NCI-H345 (cell line): ENCODE measurements around the gene PRR23E.

Experiments used
- DNase-seq: peaks from one replicate; lab custom pipeline; 2025; lab: John Stamatoyannopoulos, UW

PRR23E gene

DNA sequence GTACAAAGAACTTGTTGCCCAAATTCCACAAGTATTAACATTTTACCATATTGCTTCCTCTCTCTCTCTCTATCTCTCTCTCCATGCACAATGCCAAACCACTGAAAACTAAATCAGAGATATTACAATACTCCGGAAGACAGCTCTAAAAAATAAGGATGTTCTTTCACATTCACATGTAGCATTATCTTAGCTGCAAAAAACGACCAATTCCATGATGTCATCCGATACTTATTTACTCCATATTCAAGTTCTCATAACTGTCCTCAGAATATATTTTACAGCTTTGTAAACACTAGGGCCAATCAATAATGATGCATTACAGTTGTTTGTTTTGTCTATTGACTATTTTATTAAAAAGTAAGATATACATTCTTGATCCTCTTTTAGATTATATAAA, 7.7 kb upstream of the PRR23E start:
- DNase-seq: no peak

DNA sequence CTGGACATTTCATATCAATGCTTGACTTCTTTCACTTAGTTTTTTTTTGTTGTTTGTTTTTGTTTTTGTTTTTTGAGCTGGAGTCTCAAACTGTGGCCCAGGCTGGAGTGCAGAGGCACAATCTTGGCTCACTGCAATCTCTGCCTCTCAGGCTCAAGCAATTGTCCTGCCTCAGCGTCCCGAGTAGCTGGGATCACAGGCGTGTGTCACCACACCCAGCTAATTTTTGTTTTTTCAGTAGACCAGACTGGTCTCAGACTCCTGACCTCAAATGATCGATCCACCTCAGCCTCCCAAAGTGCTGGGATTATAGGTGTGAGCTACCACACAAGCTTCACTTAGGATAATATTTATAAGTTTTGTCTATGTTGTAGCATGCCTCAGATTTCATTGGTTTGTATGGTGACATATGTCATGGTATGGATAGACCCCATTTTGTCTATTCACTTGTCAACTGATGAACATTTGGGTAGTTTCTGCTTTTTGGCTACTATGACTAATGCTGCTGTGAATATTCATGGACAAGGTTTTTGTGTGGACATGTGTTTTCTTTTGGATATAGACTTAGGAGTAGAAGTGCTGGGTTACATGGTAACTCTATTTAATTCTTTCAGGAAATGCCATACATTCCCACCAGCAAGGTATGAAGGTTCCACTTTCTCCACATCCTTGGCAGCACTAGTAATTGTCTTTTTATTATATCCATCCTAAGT, 6.8 kb upstream of the PRR23E start:
- DNase-seq: no peak

DNA sequence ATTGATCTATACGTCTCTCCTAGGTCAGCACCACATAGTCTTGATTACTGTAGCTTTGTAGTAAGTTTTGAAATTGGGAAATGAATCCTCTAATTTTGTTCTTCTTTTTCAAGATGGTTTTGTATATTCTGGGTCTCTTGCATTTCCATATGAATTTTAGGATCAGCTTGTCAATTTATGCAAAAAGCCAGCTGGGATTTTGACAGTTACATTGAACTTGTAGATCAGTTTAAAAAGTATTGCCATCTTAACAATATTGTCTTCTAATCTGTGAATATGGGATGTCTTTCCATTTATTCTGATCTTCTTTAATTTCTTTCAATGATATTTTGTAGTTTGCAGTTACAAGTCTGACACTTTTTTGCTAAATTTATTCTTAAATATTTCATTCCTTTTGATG, 5.6 kb upstream of the PRR23E start:
- DNase-seq: no peak

DNA sequence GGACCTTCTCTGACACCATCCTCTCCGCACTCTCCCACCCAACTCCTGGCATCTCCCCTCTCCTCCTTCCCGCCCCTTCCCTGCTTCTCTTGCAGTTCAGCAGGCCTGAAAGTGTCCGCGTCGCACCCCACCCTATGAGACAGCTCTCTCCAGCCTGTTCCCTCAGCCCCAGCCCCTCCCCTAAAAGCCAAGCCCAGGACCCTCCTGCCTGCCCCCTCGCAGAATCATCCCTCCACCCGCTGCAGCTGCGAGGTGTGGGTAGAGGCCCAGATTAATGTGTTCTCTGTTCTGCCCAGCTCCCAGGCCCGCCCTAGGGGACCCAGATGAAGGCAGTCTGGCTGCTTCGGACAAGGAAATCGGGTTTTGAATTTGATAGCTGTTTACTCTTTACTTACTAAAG, 410 bp downstream of the PRR23E start:
- no peak for DNase-seq

DNA sequence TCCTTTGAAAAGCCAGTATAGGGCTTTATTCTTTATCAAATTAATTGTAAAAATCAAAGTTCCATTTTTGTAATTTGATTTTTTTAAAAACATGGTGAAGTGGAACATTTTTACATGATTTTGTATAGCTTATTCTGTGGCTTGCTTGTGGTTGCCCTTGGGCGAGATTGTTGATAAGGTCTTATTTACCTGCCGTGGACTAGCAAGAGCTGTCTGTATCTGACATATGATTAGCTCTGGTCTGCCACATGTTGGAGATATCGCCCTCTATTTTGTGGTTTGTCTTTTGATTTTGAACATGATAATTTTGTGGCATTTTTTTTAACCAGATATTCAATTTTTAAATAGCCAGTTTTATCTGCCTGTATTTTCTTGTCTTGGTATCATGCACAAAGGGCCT, 844 bp downstream of the PRR23E start:
- DNase-seq: no peak

DNA sequence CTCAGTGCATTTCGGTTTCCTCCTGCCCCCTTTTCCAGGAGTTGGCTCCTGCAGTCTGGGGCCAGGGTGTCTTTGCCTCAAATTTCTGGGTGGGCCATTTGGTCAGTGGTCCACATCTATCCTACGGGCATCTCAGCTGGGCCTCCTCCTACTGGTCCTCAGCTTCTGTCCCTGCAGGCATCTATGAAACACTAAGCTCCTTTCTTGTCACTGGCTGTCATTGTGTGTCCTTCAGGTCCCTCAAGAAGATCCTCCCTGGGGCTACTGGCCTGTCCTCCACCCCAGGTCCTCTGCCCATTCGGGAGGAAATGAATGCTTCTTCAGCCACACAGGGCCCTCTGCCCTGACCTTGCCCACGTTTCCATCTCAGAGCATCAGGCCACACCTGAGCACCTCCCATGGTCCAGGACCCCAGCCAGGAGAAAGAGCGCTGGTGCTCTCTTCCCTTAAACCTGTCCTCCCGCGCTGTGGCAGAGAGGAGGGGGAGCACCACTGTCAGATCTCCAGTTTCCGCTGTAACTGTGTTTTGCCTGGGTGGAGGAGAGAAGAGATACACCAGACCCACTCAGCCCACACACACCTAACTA, 1.8 kb downstream of the PRR23E start:
- no peak for DNase-seq

DNA sequence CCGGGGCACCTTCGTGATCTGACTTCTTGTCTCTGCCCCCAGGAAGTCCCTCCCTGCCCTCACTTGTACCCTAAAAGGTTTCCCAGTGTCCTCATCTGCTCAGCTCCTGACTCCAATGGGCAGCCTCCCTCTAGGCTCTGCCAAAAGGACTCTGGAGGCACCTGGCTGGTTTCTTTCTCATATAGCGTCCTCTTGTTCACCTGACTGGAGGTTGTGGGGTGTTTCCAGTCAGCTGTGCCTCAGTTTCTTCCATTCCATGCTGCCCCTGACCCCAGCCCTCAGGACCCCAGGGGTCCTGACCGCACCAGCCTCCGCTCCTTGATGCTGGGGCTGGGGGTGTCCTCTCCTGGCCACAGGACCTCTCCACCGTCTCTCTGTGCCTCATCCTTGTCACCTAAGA, 2.5 kb downstream of the PRR23E start:
- no peak for DNase-seq

DNA sequence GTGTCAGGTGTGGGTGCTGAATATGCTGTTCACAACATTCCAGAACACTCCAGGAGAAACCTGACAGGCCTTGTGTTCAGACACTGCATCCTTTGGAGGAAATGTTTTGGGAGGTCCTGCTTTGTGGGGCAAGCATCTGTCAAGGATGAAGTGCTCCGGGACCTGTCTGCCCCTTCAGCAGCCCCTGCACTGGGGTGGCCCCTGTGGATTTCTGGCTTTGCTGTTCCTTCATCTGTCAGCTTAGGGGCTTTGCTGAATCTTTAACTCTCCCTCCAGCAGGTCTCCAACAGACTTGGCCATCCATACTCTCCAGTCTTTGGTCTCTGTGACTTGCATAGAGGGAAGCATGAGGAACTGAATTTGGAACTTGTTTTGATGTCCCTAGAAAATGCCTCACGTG, 3.1 kb downstream of the PRR23E start:
- no peak for DNase-seq

DNA sequence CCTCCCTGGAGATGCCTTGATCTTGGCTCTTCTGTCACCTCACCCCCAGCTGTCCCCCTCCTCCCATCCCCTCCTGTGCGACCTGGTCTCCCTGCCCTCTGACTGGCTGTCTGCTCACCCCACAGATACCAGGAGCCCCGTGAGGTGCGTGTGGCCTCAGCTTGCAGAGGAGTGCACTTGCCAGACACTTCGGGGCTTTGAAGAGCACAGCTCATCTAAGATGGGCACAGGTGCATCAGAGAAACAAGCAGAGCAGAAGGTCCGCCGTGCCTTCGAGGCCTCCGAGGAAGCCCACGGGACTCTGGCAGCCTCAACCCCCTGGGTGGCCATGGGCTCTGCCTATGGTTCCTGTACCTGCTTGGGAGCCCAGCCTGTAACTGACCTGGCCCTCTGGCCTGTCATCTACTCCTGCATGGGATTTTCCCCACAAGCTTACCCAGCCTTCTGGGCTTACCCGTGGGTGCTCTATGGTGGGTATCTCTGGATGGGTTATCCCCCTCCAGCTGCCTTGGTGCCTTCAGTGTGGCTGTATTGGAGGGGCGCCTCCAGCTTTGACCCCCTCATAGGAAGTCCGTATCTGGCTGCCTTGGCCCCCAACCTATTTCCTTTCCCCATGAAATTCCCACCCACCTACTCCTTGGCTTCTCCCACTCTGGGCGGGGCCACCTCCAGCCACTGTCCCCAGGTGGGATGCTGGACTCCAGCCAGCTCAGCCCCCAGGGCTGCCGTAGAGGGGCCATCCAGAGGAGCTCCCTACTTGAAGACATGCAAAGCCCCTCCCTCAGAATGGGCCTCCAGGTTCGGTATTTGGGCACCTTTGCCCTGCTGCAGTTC, 3.8 kb downstream of the PRR23E start:
- no peak for DNase-seq

DNA sequence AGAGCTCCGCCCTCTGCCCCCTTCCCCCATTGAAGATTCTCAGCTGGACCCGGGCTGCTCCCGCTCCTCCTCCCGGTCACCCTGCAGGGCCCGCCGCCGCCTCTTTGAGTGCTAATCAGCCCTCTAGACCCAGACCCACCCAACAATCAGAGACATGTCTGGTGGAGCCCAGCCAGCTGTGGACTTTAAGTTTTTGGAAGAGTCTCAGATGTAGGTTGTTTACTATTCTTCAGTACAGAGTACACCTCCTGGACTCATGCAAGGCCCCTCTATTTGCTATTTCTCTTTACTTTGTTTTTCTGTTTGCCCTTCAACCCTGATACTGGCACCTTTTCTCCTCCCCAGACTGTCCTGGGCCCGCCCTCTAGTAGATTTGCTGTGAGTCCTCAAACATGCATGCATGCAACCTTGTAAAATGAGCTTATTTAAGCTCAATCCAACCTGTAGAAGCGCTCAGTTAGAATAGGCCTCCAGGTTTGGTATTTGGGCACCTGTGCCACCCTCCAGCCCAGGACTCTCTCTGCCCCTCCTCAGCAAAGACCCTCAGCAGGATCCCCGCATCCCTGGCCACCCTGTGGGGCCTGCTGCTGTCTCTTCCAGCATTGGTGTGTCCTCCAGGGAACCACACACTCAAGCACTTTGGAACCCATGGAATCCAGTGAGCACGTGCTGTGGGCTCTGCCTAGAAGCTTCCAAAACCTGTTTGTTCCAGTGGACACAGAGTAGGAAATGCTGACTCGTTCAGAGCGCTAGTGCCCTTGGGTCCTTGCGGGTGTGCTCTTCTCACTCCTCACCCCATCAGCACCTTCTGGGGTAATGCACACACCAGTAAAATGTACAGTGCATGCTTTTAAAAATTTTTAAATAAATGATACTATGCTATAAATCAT, 4.6 kb downstream of the PRR23E start:
- DNase-seq: no peak

DNA sequence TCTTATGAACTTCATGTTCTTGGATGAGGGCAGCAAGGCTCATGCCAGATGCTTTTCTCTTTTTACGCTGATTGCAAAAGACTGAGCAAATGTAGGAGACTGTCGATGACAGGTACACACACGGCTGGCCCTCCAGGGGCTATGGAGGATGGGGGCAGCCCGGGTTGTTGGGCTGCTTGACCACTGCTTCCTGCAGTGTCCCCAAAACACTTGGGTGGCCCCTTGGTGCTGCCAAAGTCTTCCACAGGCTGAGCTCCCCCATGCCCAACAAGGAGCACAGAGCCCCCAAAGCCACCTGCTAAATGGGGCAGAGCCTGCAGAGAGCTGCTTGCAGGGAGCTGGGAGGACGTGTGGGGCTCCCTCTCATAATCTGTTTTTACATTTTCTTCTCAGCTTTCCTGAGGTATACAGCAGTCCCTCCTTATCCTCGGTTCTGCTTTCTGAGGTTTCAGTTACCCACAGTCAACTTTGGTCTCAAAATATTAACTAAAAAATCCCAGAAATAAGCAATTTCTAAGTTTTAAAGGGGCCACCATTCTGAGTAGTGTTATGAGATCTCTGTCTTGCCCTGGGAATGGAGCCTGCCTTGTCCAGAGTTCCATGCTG, 7.3 kb downstream of the PRR23E start:
- DNase-seq: no peak

DNA sequence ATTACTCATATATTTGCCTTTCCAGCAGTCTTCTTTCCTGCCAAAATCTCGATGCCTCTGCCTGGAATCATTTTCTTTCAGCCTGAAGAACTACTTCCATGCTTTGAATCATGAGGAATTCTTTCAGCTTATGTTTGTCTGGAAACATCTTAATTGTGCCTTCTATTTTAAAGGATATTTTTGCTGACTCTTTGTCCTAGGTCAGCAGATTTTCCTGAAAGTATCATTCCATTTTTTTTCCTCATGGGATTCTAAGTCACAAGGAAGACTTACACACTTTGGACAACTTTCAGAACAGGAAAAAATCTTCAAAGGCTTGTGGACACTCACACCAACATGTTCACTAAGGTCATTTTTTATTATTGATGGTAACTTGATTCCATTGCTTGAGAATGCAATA, 10.1 kb downstream of the PRR23E start:
- DNase-seq: no peak

DNA sequence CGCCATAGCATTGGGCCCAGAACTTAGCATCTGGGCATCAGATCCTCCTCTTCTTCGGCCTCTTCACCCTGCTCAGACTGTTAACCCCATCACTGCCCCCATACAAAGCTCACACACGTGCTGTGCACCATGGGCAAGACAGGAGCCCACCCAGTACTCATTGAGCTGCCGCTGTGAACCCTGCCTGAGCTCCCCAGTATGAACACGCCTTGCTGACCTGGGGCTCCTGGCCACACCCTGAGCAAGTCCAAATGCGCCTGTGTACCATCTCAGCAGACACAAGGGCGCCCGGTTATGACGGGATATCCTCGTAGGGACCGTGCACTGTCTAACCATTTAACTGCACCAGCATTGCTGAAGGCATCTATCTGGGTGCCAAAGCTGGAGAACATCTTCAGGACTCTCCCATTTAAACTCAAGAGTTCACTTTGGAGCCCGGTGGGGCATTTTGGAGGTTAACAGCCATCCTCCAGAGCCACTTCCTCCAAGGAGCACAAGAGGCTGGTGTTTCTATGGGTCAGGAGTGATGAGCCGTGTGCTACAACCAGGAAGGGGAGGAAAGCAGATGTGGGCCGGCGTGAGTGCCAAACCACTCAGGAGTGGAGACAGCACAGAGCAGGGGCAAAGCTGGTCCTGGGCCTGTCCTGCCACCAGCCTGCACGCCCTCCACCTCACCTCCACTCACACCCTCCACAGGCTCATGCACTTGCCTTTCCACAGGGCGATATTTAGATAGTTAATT, 12.1 kb downstream of the PRR23E start:
- DNase-seq: no peak

DNA sequence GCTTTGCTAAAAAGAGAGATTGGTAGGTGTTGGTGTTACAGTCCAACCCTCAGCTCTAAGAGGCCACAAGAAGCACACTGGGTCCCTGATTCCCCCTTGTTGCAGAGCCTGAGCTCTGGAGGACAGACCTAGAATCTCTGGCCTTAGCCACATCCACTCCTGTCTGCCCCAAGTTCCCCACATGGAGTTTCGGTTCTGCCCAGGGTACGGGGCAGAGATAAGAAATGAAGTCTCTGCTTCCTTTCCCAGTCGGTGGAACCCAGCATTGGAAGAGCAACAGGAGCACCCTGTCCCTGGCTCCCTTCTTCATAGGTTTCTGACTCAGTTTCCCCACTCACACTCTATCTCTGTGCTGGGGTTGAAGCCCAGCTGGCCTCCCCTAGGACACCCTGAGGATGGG, 13.2 kb downstream of the PRR23E start:
- no peak for DNase-seq

DNA sequence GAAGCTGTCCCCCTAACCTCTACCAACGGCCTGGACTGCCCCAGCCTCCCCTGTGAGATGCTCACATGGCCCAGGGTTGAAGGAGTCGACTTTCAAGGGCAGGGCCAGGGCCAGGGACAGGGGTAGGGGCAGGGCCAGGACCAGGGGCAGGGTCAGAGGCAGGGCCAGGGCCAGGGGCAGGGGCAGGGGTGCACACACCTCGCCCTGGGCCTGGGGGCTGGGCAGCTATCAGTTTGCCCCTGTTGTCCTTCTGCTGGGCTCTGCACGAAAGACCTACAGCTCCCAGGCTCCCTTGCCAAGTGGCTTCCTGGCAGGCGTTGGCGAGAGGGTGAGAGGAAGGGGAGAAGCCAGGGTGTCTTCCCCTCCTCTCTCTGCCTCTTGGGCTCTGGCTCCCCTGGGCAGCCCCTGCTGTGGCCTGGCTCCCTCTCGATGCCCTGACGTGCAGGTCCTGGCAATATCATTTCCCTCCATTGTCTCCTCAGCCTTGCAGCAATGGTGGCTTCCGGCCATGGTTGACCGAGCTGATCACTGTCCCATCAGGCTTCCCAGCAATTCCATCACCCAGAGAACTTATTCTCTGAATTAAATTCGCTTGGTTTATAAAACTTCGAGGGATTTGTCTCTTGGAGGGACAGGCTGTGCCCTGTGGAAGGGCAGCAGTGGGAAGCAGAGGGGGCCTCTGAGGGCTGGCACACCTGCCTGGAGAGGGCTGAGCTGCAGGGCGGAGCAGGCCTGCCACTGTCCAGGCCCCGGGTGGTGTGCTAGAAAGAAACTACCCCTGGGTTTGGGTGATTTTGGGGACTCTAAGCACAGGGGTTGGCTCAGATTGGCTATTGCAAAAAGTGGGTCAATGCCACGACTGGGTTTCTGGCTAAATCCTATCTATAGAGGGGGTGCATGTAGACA, 13.9 kb downstream of the PRR23E start:
- no peak for DNase-seq

DNA sequence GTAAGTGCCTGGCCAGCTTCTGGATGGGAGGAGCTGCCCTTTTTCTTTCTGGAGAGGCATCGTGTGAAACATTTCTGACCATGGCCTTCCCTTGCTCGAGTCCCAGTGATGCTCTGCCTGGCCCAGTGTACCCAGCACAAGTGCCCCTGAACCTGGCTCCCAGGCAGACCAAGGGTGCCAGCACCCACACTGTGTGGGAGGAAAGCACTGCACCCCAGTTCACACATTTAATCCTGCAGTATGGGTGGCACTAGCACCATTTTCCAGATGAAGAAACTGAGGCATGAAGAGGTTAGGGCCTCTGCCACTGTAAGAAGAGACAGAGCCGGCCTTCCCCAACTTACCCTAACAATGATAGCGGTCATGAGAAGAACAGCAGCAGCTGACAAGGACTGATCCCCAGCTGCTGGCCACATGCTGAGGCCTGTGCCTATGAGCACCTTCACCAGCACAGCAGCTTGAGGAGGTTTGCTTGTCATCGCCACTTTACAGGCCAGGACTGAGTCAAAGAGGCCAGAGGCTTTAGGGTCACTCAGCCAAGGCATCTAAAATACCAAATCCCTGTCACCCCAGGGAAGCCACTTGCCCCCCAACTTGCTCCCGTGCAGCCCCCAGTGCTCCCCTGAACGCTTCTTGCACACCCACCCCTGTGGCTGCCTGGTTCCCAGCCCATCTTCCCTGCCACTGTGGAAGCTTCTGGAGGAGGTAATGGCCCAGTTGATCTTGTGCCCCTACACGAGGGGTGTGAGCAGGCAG, 15.0 kb downstream of the PRR23E start:
- no peak for DNase-seq

DNA sequence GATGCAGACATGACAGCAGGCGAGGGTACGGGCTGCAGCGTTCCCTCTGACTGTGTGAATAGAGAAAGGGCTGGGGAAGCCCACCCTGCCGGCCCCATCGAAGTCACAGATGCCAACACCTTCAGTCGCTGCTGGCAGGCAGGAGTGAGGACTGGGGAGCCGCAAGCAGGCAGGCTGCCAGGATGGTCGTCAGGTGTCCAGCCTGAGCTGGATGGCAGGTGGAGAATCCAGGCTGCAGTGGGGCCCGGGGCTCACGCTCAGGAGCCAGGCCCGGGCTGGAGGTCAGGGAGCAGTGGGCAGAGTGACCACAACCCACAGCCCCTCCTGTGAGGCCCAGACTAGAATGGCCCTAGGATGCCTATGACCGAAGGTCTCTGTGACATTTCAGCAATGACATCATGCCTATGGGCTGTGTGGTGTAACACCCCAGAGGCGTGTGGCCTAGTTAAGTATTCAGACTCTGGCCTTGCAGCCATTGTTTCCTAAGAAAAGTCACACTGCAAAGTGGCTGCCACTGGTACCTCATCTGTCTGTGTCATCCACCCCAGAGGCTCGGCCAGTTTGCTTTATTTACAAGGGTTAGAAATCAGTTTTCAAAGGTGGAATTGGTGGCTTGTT, 15.7 kb downstream of the PRR23E start:
- DNase-seq: no peak

DNA sequence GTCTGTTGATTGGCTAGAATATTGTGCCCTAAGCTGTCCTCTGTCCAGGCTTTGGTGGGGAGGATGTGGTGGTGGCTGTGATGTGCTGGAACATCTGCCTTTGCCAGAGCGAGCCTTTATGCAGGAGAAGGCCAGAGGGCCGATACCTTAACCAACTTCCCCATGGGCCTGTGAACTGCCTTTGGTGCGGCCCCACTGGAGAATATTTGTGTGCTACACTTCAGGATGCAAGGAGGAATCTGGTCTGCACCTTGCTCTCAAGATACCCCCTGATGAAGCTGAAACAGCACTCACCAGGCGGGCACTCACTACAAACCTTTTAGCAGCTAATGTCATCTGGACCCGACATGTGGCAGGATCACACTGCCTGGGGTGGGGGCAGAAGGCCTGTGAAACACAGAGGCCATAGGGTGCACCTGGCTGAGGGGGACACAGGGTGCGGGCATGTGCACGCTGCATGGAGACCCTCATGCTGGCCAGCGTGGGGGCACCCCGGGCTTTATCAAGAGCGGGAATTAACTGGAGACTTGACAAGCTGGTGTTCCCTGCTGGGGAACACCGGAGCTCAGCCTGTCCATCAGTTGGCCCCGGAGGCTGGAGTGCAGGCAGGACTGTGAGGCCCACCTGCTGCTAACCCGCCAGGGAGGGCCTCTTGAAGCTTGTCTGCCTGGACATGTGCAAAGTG, 16.4 kb downstream of the PRR23E start:
- DNase-seq: no peak
